HG03378 (cell line): ENCODE results near the gene POLK.
"Not testable (repeated sequence)": the region's sequence is repeated elsewhere in the genome, so short reads cannot be mapped to it uniquely, and the experiment has no call there.

Experiments used
- ATAC-seq: cut with Tn5 transposase; IDR thresholded peaks from one replicate; pipeline ENCODE4 v1.9.1; 2021; ENCODE audit warnings: mild to moderate bottlenecking, moderate library complexity; ENCODE audit not compliant: unreplicated experiment

POLK gene

GRCh38 chr5:75546830-75547229 is 35.1 kb downstream of the POLK start:
- no peak for ATAC-seq

GRCh38 chr5:75547812-75548211 is 36.1 kb downstream of the POLK start:
- ATAC-seq, result no peak

- no peak for ATAC-seq
Observed at GRCh38 chr5:75550597-75550996, 38.9 kb downstream of the POLK start.

GRCh38 chr5:75551471-75551870 is 39.8 kb downstream of the POLK start:
- no peak for ATAC-seq

- no peak for ATAC-seq
Observed at GRCh38 chr5:75552764-75553163, 41.1 kb downstream of the POLK start.

- no peak for ATAC-seq
Observed at GRCh38 chr5:75553358-75553757, 41.7 kb downstream of the POLK start.

GRCh38 chr5:75558221-75558620 is 46.5 kb downstream of the POLK start:
- ATAC-seq, result no peak

GRCh38 chr5:75558981-75559632 is 47.4 kb downstream of the POLK start:
- ATAC-seq, result no peak

- ATAC-seq, result not testable (repeated sequence)
Observed at GRCh38 chr5:75560655-75561054, 49.0 kb downstream of the POLK start.

GRCh38 chr5:75565991-75566709 is 54.5 kb downstream of the POLK start:
- ATAC-seq, result not testable (repeated sequence)

GRCh38 chr5:75566710-75567309 is 55.1 kb downstream of the POLK start:
- peak; percentile 88 for ATAC-seq

- ATAC-seq, result peak; percentile 50
Observed at GRCh38 chr5:75567710-75568109, 56.0 kb downstream of the POLK start.

GRCh38 chr5:75568202-75568601 is 56.5 kb downstream of the POLK start:
- ATAC-seq, result no peak

GRCh38 chr5:75571547-75571946 is 59.9 kb downstream of the POLK start:
- ATAC-seq, result no peak

GRCh38 chr5:75574791-75575190 is 63.1 kb downstream of the POLK start:
- ATAC-seq, result peak; percentile 27

- not testable (repeated sequence) for ATAC-seq
Observed at GRCh38 chr5:75578280-75578679, 66.6 kb downstream of the POLK start.

- ATAC-seq, result no peak
Observed at GRCh38 chr5:75584641-75585040, 73.0 kb downstream of the POLK start.

- ATAC-seq, result no peak
Observed at GRCh38 chr5:75588666-75589065, 77.0 kb downstream of the POLK start.

GRCh38 chr5:75600535-75600934 is 88.8 kb downstream of the POLK start:
- no peak for ATAC-seq

- no peak for ATAC-seq
Observed at GRCh38 chr5:75601567-75601966, 89.9 kb downstream of the POLK start.

GRCh38 chr5:75601996-75602395 is 90.3 kb downstream of the POLK start:
- no peak for ATAC-seq

GRCh38 chr5:75603371-75603770 is 91.7 kb downstream of the POLK start:
- ATAC-seq, result no peak
